Panc1 (cell line): Measurements from ENCODE around the gene PXK. TPM values are rescaled to one million over a fixed set of nuclear protein-coding genes. Genes with fewer than 3 reads are reported as not detected.

ENCODE experiments used
- ATAC-seq: fragments of 200-7000 bp; cut with Tn5 transposase; 2 replicates; pipeline ENCODE4 v1.9.1; 2020; ENCODE audit warnings: mild to moderate bottlenecking, moderate library complexity
- BruUV-seq: library from RNA; stranded (reverse); fragments of 400-500 nt; replicated peaks from 2 replicates; lab custom pipeline; 2021; lab: Mats Ljungman, UMichigan
- CTCF ChIA-PET: fragments of 300-600 bp; sonication (Branson Sonifier 250); formaldehyde crosslinking; loops from one replicate; lab custom pipeline; 2022; ENCODE audit warnings: antibody characterized with exemption; lab: Charles Lee
- POLR2A ChIA-PET: fragments of 300-600 bp; sonication (Branson Sonifier 250); formaldehyde crosslinking; loops from one replicate; lab custom pipeline; 2022; ENCODE audit warnings: antibody characterized with exemption; lab: Charles Lee
- DNase-seq: peaks from one replicate; pipeline ENCODE4 v3.0.0-alpha.2; 2010; ENCODE audit warnings: low read depth, low spot score
- H3K27ac ChIP-seq: 2 replicates; pipeline ENCODE4 v1.5.1; 2011; ENCODE audit warnings: mild to moderate bottlenecking, low read length, inconsistent platforms
- H3K27me3 ChIP-seq: fragments of 200-500 bp; sonication (Bioruptor generic); 2 replicates; pipeline ENCODE4 v1.6.0; 2014; ENCODE audit warnings: low read length, inconsistent platforms; ENCODE audit not compliant: control insufficient read depth, insufficient read depth
- H3K36me3 ChIP-seq: fragments of 200-500 bp; sonication (Bioruptor generic); 2 replicates; pipeline ENCODE4 v1.5.1; 2014; ENCODE audit warnings: inconsistent platforms, mild to moderate bottlenecking, low read length, moderate library complexity; ENCODE audit not compliant: control insufficient read depth, insufficient read depth
- H3K4me1 ChIP-seq: 2 replicates; pipeline ENCODE4 v1.5.1; 2011; ENCODE audit warnings: inconsistent platforms, mild to moderate bottlenecking, low read length, moderate library complexity; ENCODE audit not compliant: control insufficient read depth, insufficient read depth
- H3K4me3 ChIP-seq, 2 experiments: 2 replicates each; pipeline ENCODE4 v1.5.1; 2011 to 2012; ENCODE audit warnings: low read depth in 2 of 2, low read length in 2 of 2, mild to moderate bottlenecking in 2 of 2, inconsistent platforms in 1 of 2, moderate library complexity in 1 of 2
- H3K9me3 ChIP-seq: fragments of 200-500 bp; sonication (Bioruptor generic); 2 replicates; pipeline ENCODE4 v1.5.1; 2014; ENCODE audit warnings: low read depth, mild to moderate bottlenecking, inconsistent platforms, low read length, moderate library complexity; ENCODE audit not compliant: control insufficient read depth, insufficient read depth
- POLR2AphosphoS5 ChIP-seq: IDR thresholded peaks from 2 replicates; pipeline ENCODE4 v1.6.1; 2012; ENCODE audit warnings: mild to moderate bottlenecking, low read depth, low read length, moderate library complexity
- SIN3A ChIP-seq: IDR thresholded peaks from 2 replicates; pipeline ENCODE4 v1.6.1; 2012; ENCODE audit warnings: low read depth, mild to moderate bottlenecking, low read length, moderate library complexity, borderline replicate concordance; ENCODE audit not compliant: insufficient read depth
- TCF7L2 ChIP-seq: IDR thresholded peaks from 2 replicates; pipeline ENCODE4 v1.6.1; 2011; ENCODE audit warnings: mild to moderate bottlenecking, low read depth, low read length, inconsistent platforms
- in situ Hi-C: cut with HindIII; loops from 2 replicates; pipeline ENCODE4 v1.10.0; 2016; ENCODE audit warnings: low sequenced_read_pairs, low pct_unique_long_range_greater_than_20kb
- intact Hi-C: fragments of 100-400 bp; cut with micrococcal nuclease; formaldehyde crosslinking; loops from one replicate; pipeline ENCODE4 v1.10.0; 2022; ENCODE audit not compliant: unreplicated experiment
- total RNA-seq: library from RNA; stranded (reverse); gene quantifications from one replicate; pipeline ENCODE4 v1.2.1, GENCODE V29; 2021; ENCODE audit not compliant: unreplicated experiment
- TF ChIP-seq, protein P1 (sequence below), 2 experiments: IDR thresholded peaks; 2 replicates each; pipeline ENCODE4 v1.6.1; 2011 to 2012; ENCODE audit warnings: low read depth in 2 of 2, control low read depth in 1 of 2, low read length in 1 of 2, mild to moderate bottlenecking in 1 of 2, moderate library complexity in 1 of 2; ENCODE audit not compliant: insufficient read depth in 1 of 2
- TF ChIP-seq, protein P2 (sequence below): fragments of 450-650 bp; IDR thresholded peaks from 2 replicates; pipeline ENCODE4 v1.5.1; 2017; ENCODE audit warnings: mild to moderate bottlenecking

The PXK gene
- total RNA-seq, 1 experiment from 2014 or later = 14.2 TPM

DNA sequence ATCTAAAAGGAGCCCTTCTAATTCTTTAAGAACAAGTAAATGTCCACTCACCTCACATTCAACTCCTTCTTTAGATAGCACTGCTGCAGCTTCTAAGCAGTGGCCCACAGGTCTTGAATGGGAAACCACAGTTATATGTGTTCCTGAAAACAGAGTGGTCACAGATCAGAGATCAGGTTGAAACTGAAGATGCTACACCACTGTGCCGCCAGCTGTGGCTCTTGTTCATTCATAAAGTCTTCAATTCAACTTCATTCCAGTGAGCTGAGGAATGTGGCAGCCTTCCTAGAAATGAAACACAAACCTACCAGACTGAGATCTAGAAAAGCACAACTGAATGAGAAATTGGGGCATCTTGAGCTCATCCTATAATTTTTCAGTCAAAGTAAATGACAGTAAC lies 97.0 kb downstream of the PXK start:
- H3K36me3 ChIP-seq = peaks cover 25% of the 10 kb centered on the region
- in situ Hi-C loops = no loop called here

DNA sequence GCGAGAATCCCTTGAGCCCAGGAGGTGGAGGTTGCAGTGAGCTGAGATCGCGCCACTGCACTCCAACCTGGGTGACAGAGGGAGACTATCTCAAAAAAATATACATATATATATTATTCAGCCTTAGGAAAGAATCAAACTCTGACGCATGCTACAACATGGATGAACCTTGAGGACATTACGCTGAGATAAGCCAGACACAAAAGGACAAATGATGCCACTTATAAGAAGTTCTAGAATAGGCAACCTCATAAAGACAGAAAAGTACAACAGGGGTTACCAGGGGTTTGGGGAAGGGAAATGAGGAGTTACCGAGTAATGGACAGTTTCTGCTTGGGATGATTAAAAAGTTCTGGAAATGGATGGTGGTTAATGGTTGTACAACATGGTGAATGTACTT lies 100.2 kb downstream of the PXK start:
- Histone ChIP-seq H3K36me3 (peaks cover 15% of the 10 kb centered on the region), H3K27ac (peak overlapping the region; percentile 94), H3K4me1 (peaks cover 12% of the 10 kb centered on the region), H3K4me3 (peak overlapping the region; percentile 73 to 83), H3K27me3 (no peaks in the 10 kb centered on the region), H3K9me3 (no peaks in the 10 kb centered on the region)
- CTCF ChIA-PET = interaction anchor here (1.0 kb wide), 1 partner anchor 96 kb away, joined by 3 read pairs; no protein-coding TSS in a partner anchor
- intact Hi-C loops (no loop called here), in situ Hi-C loops (no loop called here)
- no peak for DNase-seq
- POLR2A ChIA-PET = interaction anchor here (0.6 kb wide), 1 partner anchor 90 kb away, joined by 3 read pairs; no protein-coding TSS in a partner anchor
- TF ChIP-seq POLR2AphosphoS5 (no peak), TCF7L2 (no peak), SIN3A (no peak)
- TF ChIP-seq, protein P1, sequence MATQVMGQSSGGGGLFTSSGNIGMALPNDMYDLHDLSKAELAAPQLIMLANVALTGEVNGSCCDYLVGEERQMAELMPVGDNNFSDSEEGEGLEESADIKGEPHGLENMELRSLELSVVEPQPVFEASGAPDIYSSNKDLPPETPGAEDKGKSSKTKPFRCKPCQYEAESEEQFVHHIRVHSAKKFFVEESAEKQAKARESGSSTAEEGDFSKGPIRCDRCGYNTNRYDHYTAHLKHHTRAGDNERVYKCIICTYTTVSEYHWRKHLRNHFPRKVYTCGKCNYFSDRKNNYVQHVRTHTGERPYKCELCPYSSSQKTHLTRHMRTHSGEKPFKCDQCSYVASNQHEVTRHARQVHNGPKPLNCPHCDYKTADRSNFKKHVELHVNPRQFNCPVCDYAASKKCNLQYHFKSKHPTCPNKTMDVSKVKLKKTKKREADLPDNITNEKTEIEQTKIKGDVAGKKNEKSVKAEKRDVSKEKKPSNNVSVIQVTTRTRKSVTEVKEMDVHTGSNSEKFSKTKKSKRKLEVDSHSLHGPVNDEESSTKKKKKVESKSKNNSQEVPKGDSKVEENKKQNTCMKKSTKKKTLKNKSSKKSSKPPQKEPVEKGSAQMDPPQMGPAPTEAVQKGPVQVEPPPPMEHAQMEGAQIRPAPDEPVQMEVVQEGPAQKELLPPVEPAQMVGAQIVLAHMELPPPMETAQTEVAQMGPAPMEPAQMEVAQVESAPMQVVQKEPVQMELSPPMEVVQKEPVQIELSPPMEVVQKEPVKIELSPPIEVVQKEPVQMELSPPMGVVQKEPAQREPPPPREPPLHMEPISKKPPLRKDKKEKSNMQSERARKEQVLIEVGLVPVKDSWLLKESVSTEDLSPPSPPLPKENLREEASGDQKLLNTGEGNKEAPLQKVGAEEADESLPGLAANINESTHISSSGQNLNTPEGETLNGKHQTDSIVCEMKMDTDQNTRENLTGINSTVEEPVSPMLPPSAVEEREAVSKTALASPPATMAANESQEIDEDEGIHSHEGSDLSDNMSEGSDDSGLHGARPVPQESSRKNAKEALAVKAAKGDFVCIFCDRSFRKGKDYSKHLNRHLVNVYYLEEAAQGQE (IDR thresholded peaks at IDR 0.05; ENCODE audit: insufficient read depth in 1 of 2, low read depth in 2 of 2, low read length in 1 of 2) = no peak
- TF ChIP-seq, protein P2, sequence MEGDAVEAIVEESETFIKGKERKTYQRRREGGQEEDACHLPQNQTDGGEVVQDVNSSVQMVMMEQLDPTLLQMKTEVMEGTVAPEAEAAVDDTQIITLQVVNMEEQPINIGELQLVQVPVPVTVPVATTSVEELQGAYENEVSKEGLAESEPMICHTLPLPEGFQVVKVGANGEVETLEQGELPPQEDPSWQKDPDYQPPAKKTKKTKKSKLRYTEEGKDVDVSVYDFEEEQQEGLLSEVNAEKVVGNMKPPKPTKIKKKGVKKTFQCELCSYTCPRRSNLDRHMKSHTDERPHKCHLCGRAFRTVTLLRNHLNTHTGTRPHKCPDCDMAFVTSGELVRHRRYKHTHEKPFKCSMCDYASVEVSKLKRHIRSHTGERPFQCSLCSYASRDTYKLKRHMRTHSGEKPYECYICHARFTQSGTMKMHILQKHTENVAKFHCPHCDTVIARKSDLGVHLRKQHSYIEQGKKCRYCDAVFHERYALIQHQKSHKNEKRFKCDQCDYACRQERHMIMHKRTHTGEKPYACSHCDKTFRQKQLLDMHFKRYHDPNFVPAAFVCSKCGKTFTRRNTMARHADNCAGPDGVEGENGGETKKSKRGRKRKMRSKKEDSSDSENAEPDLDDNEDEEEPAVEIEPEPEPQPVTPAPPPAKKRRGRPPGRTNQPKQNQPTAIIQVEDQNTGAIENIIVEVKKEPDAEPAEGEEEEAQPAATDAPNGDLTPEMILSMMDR = no peak
- no TSS peak for BruUV-seq
- ATAC-seq = no peak

More for the DNA sequence above, 97.0 kb downstream of the PXK start:
- ChIA-PET POLR2A (no interaction called here), CTCF (no interaction called here)
- Histone ChIP-seq H3K27ac (no peak overlapping the region), H3K4me3 (no peak overlapping the region), H3K4me1 (peaks cover 5% of the 10 kb centered on the region), H3K9me3 (no peaks in the 10 kb centered on the region), H3K27me3 (no peaks in the 10 kb centered on the region)
- intact Hi-C loops = no loop called here
- ATAC-seq (no peak), DNase-seq (no peak)
- TF ChIP-seq, protein P2 = no peak
- TF ChIP-seq POLR2AphosphoS5 = no peak
- no peak for TF ChIP-seq TCF7L2
- no peak for TF ChIP-seq SIN3A
- no TSS peak for BruUV-seq
